Vagina (tissue), 2 donors: ENCODE data around the gene USP38.

Source experiments
- CTCF ChIP-seq, 3 experiments: fragments of 450-650 bp in 2 of 3; fragments of 200-600 bp in 1 of 3; sonication (generic) in 1 of 3; IDR thresholded peaks; one replicate each; pipeline ENCODE4 v1.5.1; 2017 to 2019; ENCODE audit warnings: antibody characterized with exemption in 3 of 3, mild to moderate bottlenecking in 2 of 3, moderate library complexity in 2 of 3
- POLR2A ChIP-seq, 2 donors: fragments of 450-650 bp; IDR thresholded peaks; one replicate each; pipeline ENCODE4 v1.6.1; 2017; ENCODE audit warnings: antibody characterized with exemption in 2 of 2, mild to moderate bottlenecking in 2 of 2, moderate library complexity in 2 of 2

- TF ChIP-seq CTCF (IDR thresholded peaks at IDR 0.05), result no peak
- TF ChIP-seq POLR2A (IDR thresholded peaks at IDR 0.05), result no peak
Measured at GRCh38 chr4:143254491-143255226, 69.9 kb downstream of the USP38 start.
